Esophagus squamous epithelium (tissue), 4 donors: Measurements from ENCODE around the gene SOX12.

Experiments used
- CTCF ChIP-seq, 6 experiments: fragments of 450-650 bp in 4 of 6; fragments of 200-600 bp in 2 of 6; sonication (generic) in 2 of 6; IDR thresholded peaks; one replicate each; pipeline ENCODE4 v1.5.1; 2016 to 2019; ENCODE audit warnings: antibody characterized with exemption in 6 of 6, mild to moderate bottlenecking in 4 of 6, moderate library complexity in 4 of 6
- POLR2A ChIP-seq, 4 donors: fragments of 450-650 bp; IDR thresholded peaks; one replicate each; pipeline ENCODE4 v1.6.1; 2017; ENCODE audit warnings: antibody characterized with exemption in 4 of 4, mild to moderate bottlenecking in 4 of 4, moderate library complexity in 3 of 4

GRCh38 chr20:341682-342081 lies 16.3 kb downstream of the SOX12 start:
- TF ChIP-seq POLR2A (IDR thresholded peaks at IDR 0.05) = no peak
- TF ChIP-seq CTCF (IDR thresholded peaks at IDR 0.05) = no peak
